ENCODE measurements around the gene PPP2CA.
"Not testable (repeated sequence)": the region's sequence is repeated elsewhere in the genome, so short reads cannot be mapped to it uniquely, and the experiment has no call there.

PPP2CA gene

GRCh38 chr5:134267366-134268018 is 41.6 kb upstream of the PPP2CA start:
- Histone ChIP-seq H3K27me3 (peaks cover 7% of the 10 kb centered on the region), H3K4me3 (ENCODE audit: low read depth in 1 of 2, low read length in 1 of 2) (no peak overlapping the region), H3K27ac (no peak overlapping the region), H3K9me3 (peaks cover 19% of the 10 kb centered on the region), H3K36me3 (no peaks in the 10 kb centered on the region), H3K4me1 (ENCODE audit: control insufficient read depth in 1 of 2, insufficient read depth in 1 of 2, low read depth in 1 of 2, low read length in 1 of 2) (no peaks in the 10 kb centered on the region)
- TF ChIP-seq CTCF (IDR thresholded peaks at IDR 0.05) = no peak

GRCh38 chr5:134263801-134264200 is 37.9 kb upstream of the PPP2CA start:
- H3K9me3 ChIP-seq = peaks cover 26% of the 10 kb centered on the region
- no peak for TF ChIP-seq CTCF (IDR thresholded peaks at IDR 0.05)

GRCh38 chr5:134262629-134263028 is 36.8 kb upstream of the PPP2CA start:
- not testable (repeated sequence) for H3K27ac ChIP-seq; H3K36me3 ChIP-seq; H3K27me3 ChIP-seq; H3K4me1 ChIP-seq (ENCODE audit: control insufficient read depth in 1 of 2, insufficient read depth in 1 of 2, low read depth in 1 of 2, low read length in 1 of 2); H3K4me3 ChIP-seq (ENCODE audit: low read depth in 1 of 2, low read length in 1 of 2)
- peaks cover 26% of the 10 kb centered on the region for H3K9me3 ChIP-seq

More at GRCh38 chr5:134263801-134264200, 37.9 kb upstream of the PPP2CA start:
- no peak overlapping the region for H3K4me3 ChIP-seq (ENCODE audit: low read depth in 1 of 2, low read length in 1 of 2)
- peaks cover 7% of the 10 kb centered on the region for H3K27me3 ChIP-seq
- H3K4me1 ChIP-seq (ENCODE audit: control insufficient read depth in 1 of 2, insufficient read depth in 1 of 2, low read depth in 1 of 2, low read length in 1 of 2) = no peaks in the 10 kb centered on the region
- no peak overlapping the region for H3K27ac ChIP-seq
- H3K36me3 ChIP-seq = no peaks in the 10 kb centered on the region

- no peak overlapping the region for H3K4me3 ChIP-seq (ENCODE audit: low read depth in 1 of 2, low read length in 1 of 2)
- TF ChIP-seq CTCF (IDR thresholded peaks at IDR 0.05) = no peak
These were observed 33.0 kb upstream of the PPP2CA start for GRCh38 chr5:134258896-134259295.

GRCh38 chr5:134257176-134257575 is 31.3 kb upstream of the PPP2CA start:
- H3K27ac ChIP-seq = no peak overlapping the region
- H3K4me3 ChIP-seq (ENCODE audit: low read depth in 1 of 2, low read length in 1 of 2) = no peak overlapping the region
- H3K36me3 ChIP-seq = no peaks in the 10 kb centered on the region
- H3K27me3 ChIP-seq = no peaks in the 10 kb centered on the region
- TF ChIP-seq CTCF (IDR thresholded peaks at IDR 0.05) = no peak
- no peaks in the 10 kb centered on the region for H3K4me1 ChIP-seq (ENCODE audit: control insufficient read depth in 1 of 2, insufficient read depth in 1 of 2, low read depth in 1 of 2, low read length in 1 of 2)
- H3K9me3 ChIP-seq = peaks cover 5% of the 10 kb centered on the region

More at GRCh38 chr5:134258896-134259295, 33.0 kb upstream of the PPP2CA start:
- Histone ChIP-seq H3K27ac (no peak overlapping the region), H3K36me3 (no peaks in the 10 kb centered on the region), H3K9me3 (peaks cover 20% of the 10 kb centered on the region), H3K4me1 (ENCODE audit: control insufficient read depth in 1 of 2, insufficient read depth in 1 of 2, low read depth in 1 of 2, low read length in 1 of 2) (no peaks in the 10 kb centered on the region), H3K27me3 (no peaks in the 10 kb centered on the region)

- Histone ChIP-seq H3K4me1 (ENCODE audit: control insufficient read depth in 1 of 2, insufficient read depth in 1 of 2, low read depth in 1 of 2, low read length in 1 of 2) (no peaks in the 10 kb centered on the region), H3K27me3 (no peaks in the 10 kb centered on the region), H3K4me3 (ENCODE audit: low read depth in 1 of 2, low read length in 1 of 2) (no peak overlapping the region), H3K27ac (no peak overlapping the region), H3K9me3 (no peaks in the 10 kb centered on the region), H3K36me3 (no peaks in the 10 kb centered on the region)
- no peak for TF ChIP-seq CTCF (IDR thresholded peaks at IDR 0.05)
These were observed 29.7 kb upstream of the PPP2CA start for GRCh38 chr5:134255418-134256150.

- H3K4me3 ChIP-seq (ENCODE audit: low read depth in 1 of 2, low read length in 1 of 2); H3K9me3 ChIP-seq; H3K4me1 ChIP-seq (ENCODE audit: control insufficient read depth in 1 of 2, insufficient read depth in 1 of 2, low read depth in 1 of 2, low read length in 1 of 2); H3K36me3 ChIP-seq; H3K27ac ChIP-seq; H3K27me3 ChIP-seq: not testable (repeated sequence)
These were observed 27.7 kb upstream of the PPP2CA start for GRCh38 chr5:134253368-134254153.

All from neutrophil (primary cell).